SW480 (cell line): ENCODE measurements around the gene GCLM.
A peak's percentile ranks its signal among the peaks of the same experiment; 100 is the strongest.
"Not testable (repeated sequence)": the region's sequence is repeated elsewhere in the genome, so short reads cannot be mapped to it uniquely, and the experiment has no call there.

ENCODE experiments used
- DNase-seq: peaks from one replicate; pipeline ENCODE4 v3.0.0-alpha.2; 2016; ENCODE audit warnings: low spot score

The GCLM gene

DNA sequence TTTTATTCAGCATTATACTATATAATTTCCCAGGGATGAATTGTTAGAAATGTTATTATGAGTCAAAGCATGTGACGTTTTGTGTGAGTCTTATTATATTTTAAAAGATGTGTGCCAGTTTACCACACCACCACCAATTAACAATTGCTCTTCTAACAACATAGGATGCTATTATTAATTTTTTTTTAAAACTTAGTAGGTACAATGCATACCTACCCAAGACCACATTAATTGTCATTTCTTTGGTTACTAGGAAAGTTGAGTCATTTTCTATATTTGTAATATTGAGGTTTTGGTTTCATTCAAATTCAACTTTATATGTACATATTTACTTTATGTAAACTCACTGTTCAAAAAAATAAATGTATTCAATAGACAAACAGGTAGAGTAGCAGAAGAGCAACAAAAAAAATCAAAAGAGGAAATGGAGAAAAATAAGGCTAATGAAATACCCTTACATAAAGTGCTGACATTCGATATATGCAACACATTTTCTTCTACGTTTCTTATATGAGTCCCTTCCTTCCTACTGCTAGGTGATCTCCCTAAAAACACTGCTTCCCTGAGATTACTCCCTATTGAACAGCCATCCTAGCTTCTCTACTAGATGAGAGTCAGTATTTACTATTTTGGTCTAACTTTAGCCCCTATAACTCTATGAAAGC is 9.6 kb downstream of the GCLM start:
- no peak for DNase-seq

DNA sequence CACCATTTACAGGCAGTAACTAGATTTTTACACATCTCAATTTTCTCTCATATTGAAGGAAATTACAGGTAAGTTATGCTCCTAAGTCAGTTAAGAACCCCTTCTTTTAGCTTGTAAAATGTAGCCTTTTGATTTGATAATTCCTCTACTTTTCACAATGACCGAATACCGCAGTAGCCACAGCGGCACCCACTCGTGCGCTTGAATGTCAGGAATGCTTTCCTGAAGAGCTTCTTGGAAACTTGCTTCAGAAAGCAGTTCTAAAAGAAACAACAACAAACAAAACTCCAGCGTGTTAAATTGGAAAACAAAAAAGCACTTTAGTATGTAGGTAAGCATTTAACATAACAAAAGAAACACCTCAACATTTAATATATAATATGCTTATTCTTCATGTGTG is 20.3 kb downstream of the GCLM start:
- no peak for DNase-seq

DNA sequence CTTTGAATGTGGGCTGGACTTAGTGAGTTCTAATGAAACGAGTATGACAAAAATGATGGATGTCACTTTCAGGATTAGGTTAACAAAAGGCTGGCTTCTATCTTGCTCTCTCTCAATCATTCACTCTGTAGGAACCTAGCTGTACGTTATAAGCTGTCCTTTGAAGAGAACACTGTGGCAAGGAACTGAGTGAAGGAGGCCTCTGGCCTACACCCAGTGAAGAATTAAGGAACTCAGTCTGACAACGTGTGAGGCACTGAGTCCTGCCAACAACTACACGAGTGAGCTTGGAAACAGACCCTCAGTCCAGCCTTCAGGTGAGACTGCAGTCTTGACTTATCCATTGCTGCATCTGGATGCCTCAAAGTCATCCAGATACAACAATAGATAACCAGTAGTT is 27.0 kb downstream of the GCLM start:
- DNase-seq: no peak

DNA sequence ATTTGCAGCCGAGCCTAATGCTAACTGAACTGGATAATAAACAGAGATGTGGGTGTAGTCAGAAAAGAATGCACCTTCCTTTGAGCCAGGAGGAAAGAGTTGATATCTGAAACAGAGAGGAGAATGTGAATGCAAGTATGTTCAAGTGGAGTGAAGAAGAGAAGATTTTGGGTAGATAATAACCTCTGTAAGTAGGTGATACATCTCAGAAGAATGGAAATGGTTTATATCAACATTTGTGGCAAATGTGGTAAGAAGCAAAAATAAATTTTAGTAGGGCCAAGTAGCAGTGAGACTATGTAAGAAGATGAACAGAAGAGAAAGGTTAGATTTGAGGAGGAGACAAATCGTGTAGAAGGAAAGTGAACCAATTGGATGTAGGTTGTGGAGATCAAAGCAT is 28.5 kb downstream of the GCLM start:
- no peak for DNase-seq

DNA sequence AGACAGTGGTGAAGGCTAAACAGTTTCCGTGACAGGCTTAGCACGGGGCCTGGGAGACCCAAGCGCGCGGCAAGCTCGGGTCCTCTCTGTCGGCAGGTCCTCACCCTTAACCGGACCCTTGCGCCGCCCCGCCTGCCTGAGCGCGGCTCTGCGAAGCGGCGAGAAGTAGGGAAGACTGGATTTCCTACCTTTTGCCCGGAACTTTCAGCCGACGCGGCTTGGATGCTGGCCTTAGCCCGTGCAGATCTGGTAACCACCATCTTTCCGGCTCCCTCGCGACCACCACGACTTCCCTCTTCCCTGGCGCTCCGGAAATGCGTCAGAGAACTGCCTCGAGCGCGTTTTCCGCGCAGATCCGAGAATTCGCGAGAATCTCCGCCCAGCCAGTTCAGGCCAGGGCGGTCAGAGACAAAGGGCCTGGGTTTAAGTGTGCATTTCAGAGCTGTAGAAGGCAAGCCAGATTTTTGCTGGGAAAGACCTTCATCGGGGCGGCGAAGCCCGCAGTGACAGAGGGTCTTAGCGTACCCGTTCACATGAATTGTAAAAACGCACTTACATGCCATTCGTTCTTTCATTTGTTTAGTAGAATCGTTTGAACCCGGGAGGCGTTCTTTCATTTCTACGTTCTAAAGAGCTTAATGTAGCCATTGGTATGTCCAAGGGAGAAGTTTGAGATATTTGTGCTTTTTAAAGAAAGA is 30.2 kb downstream of the GCLM start, which contains the start of gene DNTTIP2:
Gene DNTTIP2 (minus strand): TSS at position 318 of the 698 bp plus-strand sequence. CDS start 58 bp downstream, at position 260.
- peak; percentile 79 for DNase-seq

DNA sequence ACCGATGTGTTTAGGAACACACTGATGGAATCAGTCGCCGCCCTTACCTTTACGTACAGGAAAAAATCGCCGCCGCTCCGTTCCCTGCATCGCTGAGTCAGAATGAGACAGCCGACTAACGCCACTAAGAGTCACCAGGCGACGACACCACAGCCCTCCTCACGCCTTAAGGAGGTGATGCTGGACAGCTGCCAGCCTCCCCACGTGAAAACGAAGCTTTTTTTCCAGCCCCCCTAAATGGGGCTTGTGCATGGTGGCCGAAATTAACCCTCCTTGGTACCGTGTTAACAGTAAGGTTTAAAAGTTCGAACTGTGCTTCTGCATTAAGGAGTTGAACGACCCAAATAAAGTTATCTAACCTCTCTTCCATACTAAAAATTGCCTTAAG is 30.7 kb downstream of the GCLM start:
- DNase-seq: peak; percentile 38

DNA sequence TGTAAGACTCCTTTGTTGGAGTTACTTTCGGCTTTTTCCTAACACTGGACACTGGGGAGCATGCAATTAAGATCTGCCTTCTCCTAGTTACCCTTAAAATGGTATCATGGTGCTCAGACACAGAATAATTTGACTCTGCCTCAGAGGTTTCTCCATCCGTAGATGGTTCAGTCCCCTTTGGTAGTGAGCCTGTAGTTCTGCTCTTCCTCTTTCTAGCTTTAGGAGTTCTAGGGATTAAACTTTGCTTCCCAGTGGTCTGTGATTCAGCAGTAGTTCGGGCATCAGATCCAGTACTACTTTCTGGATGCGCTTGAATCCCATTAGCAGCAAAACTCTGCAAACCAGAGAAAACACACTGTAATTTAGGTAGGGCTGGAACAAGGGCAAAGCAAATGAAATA is 31.7 kb downstream of the GCLM start:
- DNase-seq: no peak

DNA sequence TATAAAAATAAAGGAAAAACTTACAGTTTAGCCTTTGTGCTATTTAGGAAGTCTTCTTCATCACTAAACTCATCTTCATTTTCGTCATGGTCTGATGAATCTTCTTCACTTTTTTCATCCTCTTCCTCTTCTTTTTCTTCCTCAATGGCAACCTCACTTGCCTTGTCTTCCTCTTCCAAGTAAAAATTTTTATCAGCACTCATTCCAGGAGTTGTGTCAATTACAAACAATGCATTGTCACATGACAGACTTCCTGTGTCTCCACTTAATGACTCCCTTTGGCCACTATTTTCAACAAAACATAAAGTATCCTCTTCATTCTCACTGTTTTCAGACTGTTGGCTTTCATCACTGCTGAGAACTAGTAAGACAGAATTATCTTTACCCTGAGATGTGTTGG is 33.0 kb downstream of the GCLM start:
- no peak for DNase-seq

DNA sequence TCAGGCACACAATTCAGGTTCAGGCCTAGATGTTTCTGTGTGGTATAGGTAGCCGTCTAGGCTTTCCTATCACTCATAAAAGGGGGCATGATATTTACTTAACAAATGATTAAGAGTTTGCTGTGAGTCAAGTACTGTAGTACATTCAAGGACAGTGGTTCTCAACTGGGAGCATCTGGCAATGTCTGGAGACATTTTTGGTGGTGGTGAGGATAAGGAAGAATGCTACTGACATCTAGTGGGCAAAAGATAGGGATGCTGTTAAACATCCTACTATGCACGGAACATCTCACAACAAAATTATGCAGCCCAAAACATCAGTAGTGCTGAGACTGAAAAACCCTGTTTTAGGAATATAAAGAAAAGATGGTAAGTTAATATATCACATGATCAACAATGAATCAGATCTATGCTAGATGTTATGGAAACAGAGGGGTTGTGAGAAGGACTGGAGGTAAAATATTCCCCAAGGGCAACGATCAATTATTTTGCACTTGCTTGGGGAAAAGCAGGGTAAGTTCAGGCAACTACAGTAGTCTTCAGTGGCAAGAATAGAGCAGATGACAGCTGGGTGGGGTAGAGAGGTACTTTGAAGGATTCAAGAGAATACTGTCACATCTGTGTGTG is 35.1 kb downstream of the GCLM start:
- peak; percentile 8 for DNase-seq

DNA sequence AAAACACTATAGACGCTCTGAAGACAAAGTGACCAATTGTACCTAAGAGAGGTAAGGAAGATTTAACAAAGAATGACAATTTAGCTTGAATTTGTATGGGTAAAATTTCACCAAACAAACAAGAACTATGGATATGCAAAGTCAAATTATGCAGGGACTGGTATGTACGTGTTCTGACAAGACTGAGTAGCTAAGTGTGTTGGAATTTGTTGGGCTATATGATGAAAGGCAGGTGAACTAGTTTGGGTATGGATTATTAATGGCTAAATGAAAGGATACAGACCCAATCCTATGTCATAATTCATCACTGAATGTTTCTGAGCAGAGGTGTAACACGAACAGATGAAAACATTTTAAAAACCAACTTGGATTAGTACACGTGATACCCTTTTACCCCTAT is 37.9 kb downstream of the GCLM start:
- no peak for DNase-seq

DNA sequence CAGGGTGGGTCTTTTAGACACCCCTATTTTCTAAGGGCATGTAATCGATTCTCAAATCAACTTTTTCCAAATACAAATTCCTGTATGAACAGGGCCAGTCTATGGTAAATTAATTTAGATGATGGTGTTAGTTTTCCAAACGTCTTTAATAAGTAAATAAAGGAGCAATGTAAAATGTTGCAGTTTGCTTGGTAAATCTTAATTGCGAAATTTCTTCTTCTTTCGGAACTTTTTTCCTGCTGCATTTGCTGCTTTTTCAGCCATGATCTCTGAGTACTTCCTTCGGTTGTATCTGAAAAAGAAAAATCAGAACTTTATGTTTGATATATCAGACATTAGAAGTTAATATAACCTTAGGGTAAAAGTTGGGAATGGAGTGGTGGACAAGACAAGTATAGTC is 39.6 kb downstream of the GCLM start:
- no peak for DNase-seq

DNA sequence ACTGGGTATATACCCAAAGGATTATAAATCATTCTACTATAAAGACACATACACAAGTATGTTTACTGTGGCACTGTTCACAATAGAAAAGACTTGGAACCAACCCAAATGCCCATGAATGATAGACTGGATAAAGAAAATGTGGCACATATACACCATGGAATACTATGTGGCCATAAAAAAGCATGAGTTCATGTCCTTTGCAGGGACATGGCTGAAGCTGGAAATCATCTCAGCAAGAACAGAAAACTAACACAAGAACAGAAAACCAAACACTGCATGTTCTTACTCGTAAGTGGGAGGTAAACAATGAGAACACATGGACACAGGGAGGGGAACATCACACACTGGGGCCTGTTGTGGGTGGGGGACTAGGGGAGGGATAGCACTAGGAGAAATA is 40.7 kb downstream of the GCLM start:
- not testable (repeated sequence) for DNase-seq

DNA sequence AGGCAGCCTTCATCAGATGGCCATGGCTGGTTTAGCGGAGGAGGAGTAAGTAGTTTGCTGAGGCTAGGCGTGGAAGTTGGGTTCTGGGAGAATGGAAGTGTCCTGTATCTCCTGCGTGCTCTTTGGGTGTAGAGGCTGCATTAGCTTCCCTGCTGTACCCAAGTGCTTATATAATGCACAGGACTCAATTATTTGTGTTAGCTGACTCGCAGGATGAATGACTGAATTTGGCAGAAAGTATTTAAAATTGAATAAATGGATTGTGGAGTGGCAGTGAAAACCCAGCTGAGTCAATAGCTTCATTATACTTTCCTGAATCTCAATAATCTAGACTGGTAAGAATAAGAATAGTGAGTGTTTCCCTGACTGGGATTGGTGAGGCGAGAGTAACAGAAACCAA is 44.0 kb downstream of the GCLM start:
- DNase-seq: no peak

DNA sequence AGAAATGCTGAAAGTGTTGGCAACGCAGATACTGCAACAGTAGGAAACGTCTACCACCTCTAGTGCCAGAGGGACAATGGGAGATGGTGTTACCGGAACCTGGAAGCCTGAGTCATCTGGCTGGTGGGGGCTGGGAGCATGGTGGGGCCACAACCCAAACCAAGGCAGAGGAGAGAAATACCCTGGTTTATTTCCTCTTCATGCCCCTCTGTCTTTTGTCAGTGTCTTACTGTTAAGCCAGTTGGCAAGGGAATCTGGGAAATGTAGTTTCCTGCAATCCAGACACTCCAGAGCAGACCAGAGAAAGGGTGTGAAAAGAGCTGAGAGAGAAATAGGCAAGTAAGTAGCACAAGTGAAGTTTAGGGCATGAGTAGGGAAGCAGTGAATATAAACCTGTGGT is 45.1 kb downstream of the GCLM start:
- no peak for DNase-seq

DNA sequence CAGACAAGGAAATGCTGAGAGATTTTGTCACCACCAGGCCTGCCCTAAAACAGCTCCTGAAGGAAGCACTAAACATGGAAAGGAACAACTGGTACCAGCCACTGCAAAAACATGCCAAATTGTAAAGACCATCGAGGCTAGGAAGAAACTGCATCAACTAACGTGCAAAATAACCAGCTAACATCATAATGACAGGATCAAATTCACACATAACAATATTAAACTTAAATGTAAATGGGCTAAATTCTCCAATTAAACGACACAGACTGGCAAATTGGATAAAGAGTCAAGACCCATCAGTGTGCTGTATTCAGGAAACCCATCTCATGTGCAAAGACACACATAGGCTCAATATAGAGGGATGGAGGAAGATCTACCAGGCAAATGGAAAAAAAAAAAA is 51.6 kb downstream of the GCLM start:
- DNase-seq: not testable (repeated sequence)

DNA sequence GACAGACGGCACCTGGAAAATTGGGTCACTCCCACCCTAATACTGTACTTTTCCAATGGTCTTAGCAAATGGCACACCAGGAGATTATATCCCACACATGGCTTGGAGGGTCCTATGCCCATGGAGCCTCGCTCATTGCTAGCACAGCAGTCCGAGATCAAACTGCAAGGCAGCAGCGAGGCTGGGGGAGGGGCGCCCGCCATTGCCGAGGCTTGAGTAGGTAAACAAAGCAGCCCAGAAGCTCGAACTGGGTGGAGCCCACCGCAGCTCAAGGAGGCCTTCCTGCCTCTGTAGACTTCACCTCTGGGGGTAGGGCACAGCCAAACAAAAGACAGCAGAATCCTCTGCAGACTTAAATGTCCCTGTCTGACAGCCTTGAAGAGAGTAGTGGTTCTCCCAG is 53.2 kb downstream of the GCLM start:
- DNase-seq: not testable (repeated sequence)

DNA sequence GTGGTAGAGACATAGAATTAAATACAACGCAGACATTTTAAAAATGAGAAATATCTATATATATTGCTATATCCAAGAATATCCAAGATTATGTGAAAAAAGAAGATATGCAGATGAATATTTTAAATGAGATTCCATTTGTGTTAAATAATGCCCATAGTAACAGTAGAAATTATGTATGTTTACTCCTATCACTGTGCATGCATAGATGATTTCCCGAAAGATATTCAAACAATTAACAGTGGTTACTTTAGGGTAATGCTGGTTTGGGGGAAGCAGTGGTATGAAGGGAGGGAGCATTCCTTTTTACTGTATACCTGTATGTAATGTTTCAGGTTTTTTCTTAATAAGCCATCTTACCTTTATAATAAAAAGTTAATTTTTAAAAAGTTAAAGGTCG is 55.3 kb downstream of the GCLM start:
- DNase-seq: no peak

DNA sequence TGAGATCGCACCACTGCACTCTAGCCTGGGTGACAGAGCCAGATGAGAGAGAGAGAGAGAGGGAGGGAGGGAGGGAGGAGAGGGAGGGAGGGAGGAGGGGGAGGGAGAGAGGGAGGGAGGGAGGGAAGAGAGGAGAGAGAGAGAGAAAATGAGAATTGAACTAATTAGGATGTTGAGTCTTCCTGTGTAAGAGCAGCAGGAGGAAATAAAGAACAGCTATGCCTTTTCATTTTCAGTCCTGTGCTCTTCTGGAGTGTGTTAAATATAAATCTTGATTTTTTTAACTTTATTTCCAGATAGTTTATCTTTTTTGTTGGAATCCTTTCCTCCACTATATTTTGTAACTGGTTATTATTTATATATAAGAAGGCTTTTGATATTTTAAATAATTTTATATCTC is 57.4 kb downstream of the GCLM start:
- no peak for DNase-seq

DNA sequence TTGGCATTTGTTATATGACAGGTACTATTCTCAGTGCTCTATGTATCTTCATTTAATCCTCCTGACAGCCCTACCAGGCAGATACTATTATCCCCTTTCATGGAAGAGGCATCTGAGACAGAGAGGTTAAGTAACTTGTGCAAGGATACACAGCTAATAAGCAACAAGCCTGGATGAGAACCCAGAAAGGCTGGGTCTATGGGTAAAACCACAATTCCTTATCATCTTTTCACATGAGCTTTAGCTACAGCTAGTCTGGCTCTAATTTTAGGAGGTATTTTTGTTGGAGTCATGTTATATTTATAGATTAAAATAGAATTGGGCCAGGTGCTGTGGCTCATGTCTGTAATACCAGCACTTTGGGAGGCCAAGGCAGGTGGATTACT is 57.9 kb downstream of the GCLM start:
- no peak for DNase-seq

DNA sequence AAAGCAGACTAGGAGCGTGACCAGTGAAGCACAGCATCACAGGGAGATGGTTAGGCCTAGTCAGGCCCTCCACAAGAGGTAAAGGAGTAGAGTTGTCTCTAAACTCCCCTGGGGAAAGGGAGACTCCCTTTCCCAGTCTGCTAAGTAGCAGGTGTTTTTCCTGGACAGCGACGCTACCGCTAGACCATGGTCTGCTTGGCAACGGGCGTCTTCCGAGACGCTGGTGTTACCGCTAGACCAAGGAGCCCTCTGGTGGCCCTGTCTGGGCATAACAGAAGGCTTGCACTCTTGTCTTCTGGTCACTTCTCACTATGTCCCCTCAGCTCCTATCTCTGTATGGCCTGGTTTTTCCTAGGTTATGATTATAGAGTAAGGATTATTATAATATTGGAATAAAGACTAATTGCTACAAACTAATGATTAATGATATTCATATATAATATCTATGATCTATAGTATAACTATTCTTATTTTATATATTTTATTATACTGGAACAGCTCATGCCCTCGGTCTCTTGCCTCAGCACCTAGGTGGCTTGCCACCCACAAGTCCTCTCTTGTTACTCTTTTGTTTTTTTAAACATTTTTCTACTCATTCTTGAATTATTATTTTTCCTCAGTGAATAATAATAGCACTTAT is 58.4 kb downstream of the GCLM start:
- DNase-seq: not testable (repeated sequence)

DNA sequence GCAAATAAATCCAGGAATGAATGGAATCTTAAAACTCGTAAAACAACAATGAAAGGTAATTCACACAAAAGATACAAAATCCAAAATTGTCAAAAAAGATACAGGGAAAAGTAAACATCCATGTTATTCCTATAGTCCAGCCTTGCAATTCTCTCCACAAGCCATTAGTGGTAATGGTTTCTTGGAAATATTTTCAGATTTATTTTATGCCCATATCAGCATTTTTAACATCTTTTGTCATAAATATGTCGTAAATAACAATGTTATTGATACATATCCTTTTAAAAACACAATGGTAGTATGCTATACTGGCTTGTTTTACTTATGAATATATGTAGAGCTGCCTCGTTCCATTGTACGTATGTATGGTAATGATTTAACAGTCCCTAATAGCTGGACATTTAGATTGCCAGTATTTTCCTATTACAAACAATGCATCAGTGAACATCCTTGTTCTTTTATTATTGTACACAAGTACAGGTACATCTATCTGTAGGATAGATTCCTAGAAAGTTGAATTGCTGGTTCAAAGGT is 60.8 kb downstream of the GCLM start:
- no peak for DNase-seq

DNA sequence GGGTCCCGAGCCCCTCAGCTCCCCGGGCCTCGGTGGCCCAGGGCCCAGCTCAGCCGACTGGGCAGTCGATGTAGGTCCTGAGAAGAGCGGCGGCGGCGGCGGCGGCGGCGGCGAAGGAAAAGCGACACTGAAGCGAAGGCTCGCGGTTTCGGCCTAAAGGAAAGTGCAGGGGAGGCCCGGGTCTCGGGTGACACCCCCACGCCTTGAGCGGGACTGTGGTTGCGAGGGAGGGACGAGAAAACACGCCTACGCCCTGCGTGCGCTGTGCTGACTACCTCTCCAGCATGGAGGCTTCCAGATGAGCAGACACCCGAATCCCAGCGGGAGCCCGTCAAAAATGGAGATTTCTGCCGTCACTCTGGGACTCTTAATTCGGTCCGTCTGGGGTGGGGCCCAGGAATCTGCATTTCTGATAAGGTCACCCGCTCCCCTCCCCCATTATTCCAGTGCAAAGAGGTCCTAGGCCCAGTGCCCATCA is 61.4 kb downstream of the GCLM start:
- DNase-seq: peak; percentile 71
